Measurements from ENCODE around the gene ECM2.
A peak's percentile ranks its signal among the peaks of the same experiment; 100 is the strongest.

ECM2 gene

GRCh38 chr9:92527832-92528521 is 7.8 kb downstream of the ECM2 start:
- no peak for DNase-seq (ENCODE audit: low spot score)

GRCh38 chr9:92527291-92527828 is 8.4 kb downstream of the ECM2 start:
- no peak for DNase-seq (ENCODE audit: low spot score)

GRCh38 chr9:92525306-92525705 is 10.5 kb downstream of the ECM2 start:
- DNase-seq (ENCODE audit: low spot score): no peak

- DNase-seq (ENCODE audit: low spot score): no peak
Measured at GRCh38 chr9:92524881-92525280, 10.9 kb downstream of the ECM2 start.

- no peak for DNase-seq (ENCODE audit: low spot score)
Measured at GRCh38 chr9:92522983-92523970, 12.5 kb downstream of the ECM2 start.

- no peak for DNase-seq (ENCODE audit: low spot score)
Measured at GRCh38 chr9:92520837-92521236, 15.0 kb downstream of the ECM2 start.

- no peak for DNase-seq (ENCODE audit: low spot score)
Measured at GRCh38 chr9:92518199-92518598, 17.6 kb downstream of the ECM2 start.

- DNase-seq (ENCODE audit: low spot score): no peak
Measured at GRCh38 chr9:92517046-92517445, 18.7 kb downstream of the ECM2 start.

- no peak for DNase-seq (ENCODE audit: low spot score)
Measured at GRCh38 chr9:92516521-92516920, 19.3 kb downstream of the ECM2 start.

GRCh38 chr9:92514635-92515034 is 21.2 kb downstream of the ECM2 start:
- DNase-seq (ENCODE audit: low spot score): no peak

GRCh38 chr9:92513349-92513748 is 22.4 kb downstream of the ECM2 start:
- DNase-seq (ENCODE audit: low spot score): no peak

- no peak for DNase-seq (ENCODE audit: low spot score)
Measured at GRCh38 chr9:92512622-92513021, 23.2 kb downstream of the ECM2 start.

- no peak for DNase-seq (ENCODE audit: low spot score)
Measured at GRCh38 chr9:92510747-92511146, 25.0 kb downstream of the ECM2 start.

- DNase-seq (ENCODE audit: low spot score): no peak
Measured at GRCh38 chr9:92509050-92509449, 26.7 kb downstream of the ECM2 start.

- no peak for DNase-seq (ENCODE audit: low spot score)
Measured at GRCh38 chr9:92508018-92508820, 27.6 kb downstream of the ECM2 start.

- no peak for DNase-seq (ENCODE audit: low spot score)
Measured at GRCh38 chr9:92507496-92507895, 28.3 kb downstream of the ECM2 start.

GRCh38 chr9:92507005-92507404 is 28.8 kb downstream of the ECM2 start:
- no peak for DNase-seq (ENCODE audit: low spot score)

GRCh38 chr9:92506184-92506857 is 29.5 kb downstream of the ECM2 start:
- peak; percentile 41 for DNase-seq (ENCODE audit: low spot score)

- DNase-seq (ENCODE audit: low spot score): no peak
Measured at GRCh38 chr9:92504881-92505280, 30.9 kb downstream of the ECM2 start.

- no peak for DNase-seq (ENCODE audit: low spot score)
Measured at GRCh38 chr9:92503156-92503555, 32.6 kb downstream of the ECM2 start.

GRCh38 chr9:92501671-92502393 is 34.0 kb downstream of the ECM2 start:
- no peak for DNase-seq (ENCODE audit: low spot score)
